IMR-90 (cell line): ENCODE results near the gene FREM3. TPM values are rescaled to one million over a fixed set of nuclear protein-coding genes. Genes with fewer than 3 reads are reported as not detected.

Experiments
- ATAC-seq: fragments of 200-7000 bp; cut with Tn5 transposase; 2 replicates; pipeline ENCODE4 v1.9.1; 2020; ENCODE audit warnings: low read depth, mild to moderate bottlenecking, moderate library complexity
- BruUV-seq: library from RNA; stranded (reverse); fragments of 400-500 nt; replicated peaks from 2 replicates; lab custom pipeline; 2021; lab: Mats Ljungman, UMichigan
- CTCF ChIA-PET: fragments of 300-600 bp; formaldehyde crosslinking; extraction: SDS; loops from one replicate; lab custom pipeline; 2021; ENCODE audit warnings: antibody characterized with exemption; lab: Yijun Ruan, JAX
- POLR2A ChIA-PET: fragments of 300-600 bp; sonication (Branson Sonifier 250); formaldehyde crosslinking; loops from one replicate; lab custom pipeline; 2022; ENCODE audit warnings: antibody characterized with exemption; ENCODE audit not compliant: unreplicated experiment; lab: Charles Lee
- DNase-seq: peaks from one replicate; pipeline ENCODE4 v3.0.0; 2013
- H2AFZ ChIP-seq: replicated peaks from 2 replicates; pipeline ENCODE3; 2013; ENCODE audit warnings: low read length, mild to moderate bottlenecking; ENCODE audit not compliant: poor library complexity
- H2AK5ac ChIP-seq: 2 replicates; pipeline ENCODE4 v1.6.1; 2013; ENCODE audit warnings: low read depth, low read length, inconsistent platforms
- H2AK9ac ChIP-seq: replicated peaks from 2 replicates; pipeline ENCODE3; 2013; ENCODE audit warnings: mild to moderate bottlenecking, low read depth, low read length, moderate library complexity; ENCODE audit not compliant: poor library complexity
- H2BK120ac ChIP-seq: 2 replicates; pipeline ENCODE4 v1.6.1; 2013; ENCODE audit warnings: low read depth, low read length, inconsistent platforms
- H2BK15ac ChIP-seq: 3 replicates; pipeline ENCODE4 v1.6.1; 2013; ENCODE audit warnings: low read depth, low read length, inconsistent platforms
- H2BK20ac ChIP-seq: 2 replicates; pipeline ENCODE4 v1.6.1; 2013; ENCODE audit warnings: low read depth, mild to moderate bottlenecking, inconsistent platforms, low read length, moderate library complexity
- H2BK5ac ChIP-seq: 2 replicates; pipeline ENCODE4 v1.6.1; 2013; ENCODE audit warnings: mild to moderate bottlenecking, low read depth, low read length, inconsistent platforms; ENCODE audit not compliant: poor library complexity, severe bottlenecking
- H3K14ac ChIP-seq: replicated peaks from 2 replicates; pipeline ENCODE4 v1.6.1; 2013; ENCODE audit warnings: low read depth, low read length, inconsistent platforms
- H3K18ac ChIP-seq: 2 replicates; pipeline ENCODE4 v1.6.1; 2013; ENCODE audit warnings: low read depth, low read length, control low read depth
- H3K23ac ChIP-seq: 2 replicates; pipeline ENCODE4 v1.6.1; 2013; ENCODE audit warnings: low read depth, low read length, inconsistent platforms
- H3K27ac ChIP-seq: 2 replicates; pipeline ENCODE4 v1.5.1; 2013; ENCODE audit warnings: mild to moderate bottlenecking, control low read depth, low read length; ENCODE audit not compliant: insufficient read depth
- H3K27me3 ChIP-seq: 2 replicates; pipeline ENCODE4 v1.6.1; 2013; ENCODE audit warnings: low read length; ENCODE audit not compliant: control insufficient read depth, insufficient read depth
- H3K36me3 ChIP-seq: 2 replicates; pipeline ENCODE4 v1.6.1; 2013; ENCODE audit warnings: low read length, mixed read lengths; ENCODE audit not compliant: control insufficient read depth, insufficient read depth
- H3K4ac ChIP-seq: 2 replicates; pipeline ENCODE4 v1.6.1; 2013; ENCODE audit warnings: low read depth, low read length, inconsistent platforms
- H3K4me1 ChIP-seq: 2 replicates; pipeline ENCODE4 v1.6.1; 2013; ENCODE audit warnings: low read length, mixed read lengths; ENCODE audit not compliant: control insufficient read depth, insufficient read depth
- H3K4me2 ChIP-seq: 2 replicates; pipeline ENCODE4 v1.6.1; 2013; ENCODE audit warnings: low read depth, mild to moderate bottlenecking, control low read depth, low read length, moderate library complexity
- H3K4me3 ChIP-seq: 2 replicates; pipeline ENCODE4 v1.5.1; 2013; ENCODE audit warnings: low read depth, mild to moderate bottlenecking, control low read depth, low read length, moderate library complexity; ENCODE audit not compliant: insufficient read depth
- H3K56ac ChIP-seq: 2 replicates; pipeline ENCODE4 v1.6.1; 2013; ENCODE audit warnings: low read length, inconsistent platforms; ENCODE audit not compliant: insufficient read depth; ENCODE audit errors: extremely low read depth
- H3K79me1 ChIP-seq, 2 experiments: 2 replicates each; pipeline ENCODE4 v1.6.1; 2013; ENCODE audit warnings: low read length in 2 of 2, inconsistent platforms in 1 of 2, low read depth in 1 of 2
- H3K9ac ChIP-seq: 2 replicates; pipeline ENCODE4 v1.6.1; 2013; ENCODE audit warnings: low read depth, low read length, control low read depth
- H3K9me1 ChIP-seq: 2 replicates; pipeline ENCODE4 v1.6.1; 2013; ENCODE audit warnings: low read length, inconsistent platforms; ENCODE audit not compliant: insufficient read depth
- H3K9me3 ChIP-seq: 2 replicates; pipeline ENCODE4 v1.6.1; 2013; ENCODE audit warnings: low read length; ENCODE audit not compliant: control insufficient read depth, insufficient read depth
- H4K20me1 ChIP-seq: 2 replicates; pipeline ENCODE4 v1.6.1; 2013; ENCODE audit warnings: low read length, inconsistent platforms; ENCODE audit not compliant: insufficient read depth
- H4K5ac ChIP-seq: 2 replicates; pipeline ENCODE4 v1.6.1; 2013; ENCODE audit warnings: mild to moderate bottlenecking, low read depth, low read length, control low read depth
- H4K8ac ChIP-seq, 2 experiments: 2 replicates each; pipeline ENCODE4 v1.6.1; 2013; ENCODE audit warnings: low read depth in 2 of 2, low read length in 2 of 2, control low read depth in 1 of 2, inconsistent platforms in 1 of 2
- H4K91ac ChIP-seq: 2 replicates; pipeline ENCODE4 v1.6.1; 2013; ENCODE audit warnings: low read depth, low read length, inconsistent platforms; ENCODE audit not compliant: insufficient read depth
- CHD1 ChIP-seq: IDR thresholded peaks from 2 replicates; pipeline ENCODE4 v1.6.1; 2012; ENCODE audit warnings: low read depth, low read length, improper control_type of control experiment
- MAFK ChIP-seq: IDR thresholded peaks from 2 replicates; pipeline ENCODE4 v1.6.1; 2012; ENCODE audit warnings: low read depth, low read length, improper control_type of control experiment
- dilution Hi-C: fragments of 300-500 bp; cut with HindIII; formaldehyde crosslinking; loops from one replicate; pipeline ENCODE4 v1.14.3; 2018; ENCODE audit warnings: low sequenced_read_pairs; ENCODE audit not compliant: unreplicated experiment
- in situ Hi-C: fragments of 300-500 bp; cut with MboI; formaldehyde crosslinking; loops from 3 replicates; pipeline ENCODE4 v1.14.3; 2019; ENCODE audit warnings: low sequenced_read_pairs, inconsistent platforms, mixed read lengths
- intact Hi-C: fragments of 100-400 bp; cut with micrococcal nuclease; formaldehyde crosslinking; loops from 2 replicates; pipeline ENCODE4 v1.10.0; 2022
- polyA plus RNA-seq, 3 experiments: library from polyadenylated mRNA; depleted of rRNA; stranded (reverse); fragments of >200 nt; gene quantifications; 2 replicates each; pipeline ENCODE4 v1.2.3, GENCODE V29; 2012; ENCODE audit warnings: low replicate concordance in 1 of 3
- total RNA-seq: library from RNA; depleted of rRNA; stranded (reverse); fragments of >200 nt; gene quantifications from 2 replicates; pipeline ENCODE4 v1.2.3, GENCODE V29; 2012
- TF ChIP-seq, protein P1 (sequence below): fragments of 150-350 bp; IDR thresholded peaks from 2 replicates; pipeline ENCODE4 v1.6.1; 2016; ENCODE audit warnings: low read depth, mild to moderate bottlenecking, low read length, moderate library complexity, borderline replicate concordance

The FREM3 gene
- total and polyA plus RNA-seq, 2 of the 4 experiments (the other 2 are of a cell fraction), result not detected

DNA sequence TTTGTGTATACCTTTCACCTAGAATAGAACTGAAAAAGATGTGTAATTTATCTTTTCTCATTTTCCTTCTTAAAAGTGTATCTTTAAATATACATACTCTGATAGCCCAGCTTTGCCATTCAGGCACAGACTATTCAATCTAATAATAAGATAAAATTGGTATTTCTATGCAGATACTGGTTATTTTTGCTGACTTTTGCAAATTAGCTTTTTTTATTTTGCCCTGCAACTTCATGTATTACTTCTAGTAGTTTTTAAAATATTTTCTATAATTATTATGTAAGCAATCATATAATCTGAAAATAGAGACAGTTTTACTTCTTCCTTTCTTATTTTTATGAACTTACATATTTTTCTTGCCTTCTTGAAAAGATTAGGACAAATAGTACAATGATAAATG, 45.4 kb upstream of the FREM3 start:
- in situ Hi-C loops (no loop called here), intact Hi-C loops (no loop called here), dilution Hi-C loops (no loop called here)
- H3K9ac ChIP-seq, result no peak overlapping the region
- H2AFZ ChIP-seq, result no peak overlapping the region
- no peak overlapping the region for H2BK5ac ChIP-seq
- no peak overlapping the region for H3K27ac ChIP-seq
- no peaks in the 10 kb centered on the region for H3K4me1 ChIP-seq
- H3K4ac ChIP-seq, result no peak overlapping the region
- no TSS peak for BruUV-seq
- no peak overlapping the region for H2AK5ac ChIP-seq
- H3K9me1 ChIP-seq, result no peaks in the 10 kb centered on the region
- TF ChIP-seq MAFK, result 0 out of 2 replicates have a peak, but pooled peaks have one; percentile 28
- no peak for TF ChIP-seq CHD1
- TF ChIP-seq, protein P1, sequence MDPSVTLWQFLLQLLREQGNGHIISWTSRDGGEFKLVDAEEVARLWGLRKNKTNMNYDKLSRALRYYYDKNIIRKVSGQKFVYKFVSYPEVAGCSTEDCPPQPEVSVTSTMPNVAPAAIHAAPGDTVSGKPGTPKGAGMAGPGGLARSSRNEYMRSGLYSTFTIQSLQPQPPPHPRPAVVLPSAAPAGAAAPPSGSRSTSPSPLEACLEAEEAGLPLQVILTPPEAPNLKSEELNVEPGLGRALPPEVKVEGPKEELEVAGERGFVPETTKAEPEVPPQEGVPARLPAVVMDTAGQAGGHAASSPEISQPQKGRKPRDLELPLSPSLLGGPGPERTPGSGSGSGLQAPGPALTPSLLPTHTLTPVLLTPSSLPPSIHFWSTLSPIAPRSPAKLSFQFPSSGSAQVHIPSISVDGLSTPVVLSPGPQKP, result no peak
- no peak for ATAC-seq
- no peak overlapping the region for H3K23ac ChIP-seq
- H3K79me1 ChIP-seq, result no peaks in the 10 kb centered on the region
- no peaks in the 10 kb centered on the region for H3K36me3 ChIP-seq
- no peak overlapping the region for H3K14ac ChIP-seq
- no peaks in the 10 kb centered on the region for H3K9me3 ChIP-seq
- ChIA-PET POLR2A (no interaction called here), CTCF (no interaction called here)
- no peak overlapping the region for H2BK15ac ChIP-seq
- H4K20me1 ChIP-seq, result no peaks in the 10 kb centered on the region
- no peak overlapping the region for H2BK20ac ChIP-seq
- H2BK120ac ChIP-seq, result no peak overlapping the region
- DNase-seq, result no peak
- H3K27me3 ChIP-seq, result no peaks in the 10 kb centered on the region
- H3K18ac ChIP-seq, result no peak overlapping the region
- H3K4me2 ChIP-seq, result no peak overlapping the region
- H3K4me3 ChIP-seq, result no peak overlapping the region
- no peak overlapping the region for H4K91ac ChIP-seq
- no peak overlapping the region for H2AK9ac ChIP-seq
- H3K56ac ChIP-seq, result no peak overlapping the region
- no peak overlapping the region for H4K8ac ChIP-seq
- no peak overlapping the region for H4K5ac ChIP-seq
